GM21529 (cell line): Measurements from ENCODE around the gene VSIG8.

ENCODE experiments used
- ATAC-seq: cut with Tn5 transposase; IDR thresholded peaks from one replicate; pipeline ENCODE4 v1.9.1; 2021; ENCODE audit not compliant: unreplicated experiment

Gene VSIG8

DNA sequence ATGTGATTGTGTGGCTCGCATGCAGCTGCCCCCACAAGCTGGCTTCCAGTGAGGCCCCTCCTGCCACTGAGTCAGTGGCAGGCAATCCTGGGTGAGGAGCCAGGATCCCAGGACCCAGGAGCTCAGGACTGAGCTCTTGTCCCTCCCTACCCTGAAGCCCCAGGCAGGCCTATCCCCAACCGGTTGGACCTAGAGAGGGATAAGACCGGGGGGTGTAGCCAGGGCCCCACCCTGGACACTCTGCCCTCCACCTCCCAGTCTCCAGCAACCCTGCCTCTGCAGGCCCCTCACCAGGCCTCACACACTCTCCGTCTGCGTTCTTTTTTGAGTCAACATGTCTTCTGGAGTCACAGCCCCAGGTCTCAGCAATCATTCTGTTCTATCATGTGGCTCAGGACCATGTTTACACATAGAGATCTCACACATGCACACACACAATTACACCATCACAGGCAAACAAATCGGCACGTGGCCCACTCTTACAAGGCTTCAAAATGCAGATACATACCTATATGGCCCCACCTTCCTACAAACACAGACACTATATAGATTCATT lies 2.6 kb downstream of the VSIG8 start:
- ATAC-seq: no peak

DNA sequence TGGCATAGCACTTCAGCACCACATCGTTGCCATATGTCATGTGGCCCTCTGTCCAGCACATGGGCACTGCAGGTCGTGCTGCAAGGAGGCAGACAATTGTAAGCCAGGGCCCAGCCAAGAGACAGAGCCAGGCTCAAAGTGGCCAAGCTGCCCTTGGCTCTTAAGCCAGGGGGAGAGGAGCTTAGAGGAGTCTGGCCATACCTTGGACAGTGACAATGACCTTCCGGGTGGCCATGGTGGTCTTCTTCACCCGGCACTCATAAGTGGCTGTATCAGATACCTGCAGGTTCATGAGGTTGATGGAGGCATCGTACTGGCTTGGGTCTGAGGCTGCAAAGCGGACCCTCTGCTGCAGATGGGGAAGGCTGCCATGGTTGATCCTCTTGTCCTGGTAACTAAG lies 4.6 kb downstream of the VSIG8 start:
- no peak for ATAC-seq

DNA sequence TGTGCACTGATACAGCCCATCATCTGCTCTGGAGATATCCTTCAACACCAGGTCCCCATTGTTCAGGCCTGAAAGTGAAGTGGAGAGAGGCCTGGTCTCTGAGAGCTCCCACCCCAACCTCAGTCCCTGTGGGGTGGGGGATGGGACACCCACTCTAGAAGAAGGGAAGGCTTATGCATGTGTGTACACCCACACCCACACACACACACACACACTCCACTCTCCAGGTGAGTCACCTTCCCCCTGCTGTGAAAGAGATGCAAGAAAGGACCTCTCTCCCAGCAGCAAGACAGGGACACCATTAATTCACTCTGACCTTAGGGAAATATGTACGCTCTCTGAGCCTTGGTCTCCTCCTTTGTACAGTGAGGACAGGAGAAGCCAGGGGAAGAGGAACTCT lies 5.9 kb downstream of the VSIG8 start:
- no peak for ATAC-seq

DNA sequence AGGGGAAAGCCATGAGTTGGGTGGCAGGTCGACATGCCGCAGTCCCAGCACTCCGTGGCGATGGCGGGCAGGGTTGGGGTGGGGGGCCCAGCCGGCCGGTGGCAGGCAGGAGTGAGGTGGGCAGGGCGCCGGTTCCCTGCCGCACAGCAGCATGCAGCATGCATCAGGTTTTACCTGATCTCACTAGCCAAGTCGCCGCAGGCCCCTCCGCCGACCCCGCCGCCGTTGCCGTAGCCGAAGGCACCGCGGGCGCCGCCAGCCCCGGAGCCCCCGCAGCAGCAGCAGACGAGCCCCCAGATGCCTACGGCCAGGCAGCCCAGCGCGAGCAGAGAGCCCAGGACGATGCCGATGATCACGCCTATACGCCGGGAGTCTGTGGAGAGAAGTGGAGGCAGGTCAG lies 6.7 kb downstream of the VSIG8 start:
- no peak for ATAC-seq

DNA sequence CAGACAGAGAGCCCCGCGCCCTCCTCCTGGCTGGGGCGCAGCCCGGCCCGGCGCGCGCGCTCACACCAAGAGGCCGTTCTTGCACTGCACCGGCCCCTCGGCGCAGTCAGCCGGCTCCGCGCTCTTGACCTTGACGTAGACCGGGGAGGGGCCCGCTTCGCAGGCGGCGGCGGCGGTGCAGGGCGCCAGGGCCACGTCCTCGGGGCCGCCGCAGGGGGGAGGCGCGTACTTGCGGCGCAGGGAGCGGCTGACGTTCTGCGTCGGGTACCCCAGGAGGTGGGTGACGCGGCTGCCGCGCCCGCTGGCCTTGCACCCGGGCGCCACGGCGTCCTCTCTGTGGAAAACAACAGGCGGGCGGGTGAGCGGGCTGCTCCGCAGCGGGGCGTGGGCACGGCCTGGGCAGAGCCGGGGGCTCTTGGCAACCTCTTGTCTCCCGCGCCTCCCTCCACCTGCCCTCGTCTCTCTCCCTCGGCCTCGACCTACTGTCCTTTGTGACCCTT lies 7.7 kb downstream of the VSIG8 start:
- peak; percentile 81 for ATAC-seq

DNA sequence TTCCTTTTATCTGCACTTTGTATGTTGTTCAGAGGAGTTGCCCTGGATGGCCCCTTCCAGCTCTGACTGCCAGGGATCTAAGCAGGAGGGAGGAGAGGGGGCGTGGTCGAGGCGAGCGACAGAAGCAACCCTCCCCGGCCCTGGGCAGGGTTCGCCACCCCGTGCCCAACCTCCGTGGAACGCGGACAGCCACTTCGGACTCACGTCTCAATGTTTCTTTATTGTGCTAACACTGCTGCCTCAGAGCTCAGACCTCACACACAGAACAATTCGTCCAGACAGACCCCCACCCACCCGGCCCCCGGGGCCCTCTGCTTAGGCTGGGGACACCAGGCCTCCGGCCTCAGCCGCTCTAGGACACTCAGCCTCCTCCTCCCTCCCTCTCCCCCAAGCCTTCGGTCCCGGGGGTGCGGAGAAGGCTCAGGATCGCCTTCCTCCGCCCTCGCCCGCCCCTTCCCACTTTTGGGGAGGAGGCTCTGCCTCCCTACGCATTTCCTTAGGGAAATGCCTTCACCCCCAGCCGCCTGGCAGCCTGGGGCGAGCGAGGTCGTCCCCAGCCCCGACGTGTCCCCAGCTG lies 8.3 kb downstream of the VSIG8 start:
- ATAC-seq: peak; percentile 12

DNA sequence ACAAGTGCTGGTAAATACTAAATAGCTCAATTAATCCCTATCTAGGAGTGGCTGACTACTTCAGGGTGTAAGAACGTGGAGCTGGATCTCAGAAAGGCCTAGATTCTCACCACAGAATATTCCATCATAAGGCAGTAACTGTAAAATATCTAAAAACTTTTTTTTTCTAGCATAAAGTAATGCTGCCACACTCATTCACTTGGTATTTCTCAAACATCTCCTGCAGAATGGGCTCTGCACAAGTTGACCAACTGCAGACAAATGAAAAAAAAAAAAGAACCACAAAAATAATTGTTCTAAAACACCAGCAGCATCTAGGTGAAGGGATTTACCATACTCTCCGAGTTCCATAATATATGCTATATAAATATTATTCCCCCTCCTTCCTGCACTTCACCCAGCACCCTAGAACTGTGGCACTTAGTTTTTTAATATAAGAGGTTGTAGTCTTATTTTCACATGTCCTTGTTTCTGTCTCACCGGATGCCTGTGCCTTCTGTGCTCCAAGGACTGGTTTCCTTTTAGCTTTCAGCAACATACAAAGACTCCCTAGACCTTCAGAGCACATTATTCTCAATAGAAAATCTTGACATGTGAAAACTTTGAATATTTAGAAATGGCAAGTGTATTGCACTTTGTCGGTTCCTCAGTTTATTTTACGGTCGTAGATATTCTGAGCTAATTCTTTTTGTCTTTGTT lies 8.9 kb downstream of the VSIG8 start:
- ATAC-seq: no peak

DNA sequence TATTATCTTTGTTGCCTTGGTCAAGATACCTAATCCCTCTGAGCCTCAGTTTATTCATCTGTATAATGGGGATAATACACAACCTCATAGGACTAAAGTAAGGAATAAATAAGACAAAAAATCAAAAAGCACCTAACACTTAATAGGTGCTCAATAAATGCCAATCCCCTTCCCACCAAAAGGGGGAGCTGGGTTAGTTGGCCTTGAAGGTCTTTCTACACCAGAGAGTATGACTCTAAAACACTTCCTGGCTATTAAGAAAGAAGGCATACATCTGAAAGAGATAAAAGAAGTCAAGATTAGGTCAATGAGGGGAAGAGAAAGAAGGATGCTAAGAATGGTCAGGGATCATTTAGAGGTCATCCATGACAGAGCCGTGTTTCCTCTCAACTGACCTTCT lies 11.1 kb downstream of the VSIG8 start:
- ATAC-seq: no peak

DNA sequence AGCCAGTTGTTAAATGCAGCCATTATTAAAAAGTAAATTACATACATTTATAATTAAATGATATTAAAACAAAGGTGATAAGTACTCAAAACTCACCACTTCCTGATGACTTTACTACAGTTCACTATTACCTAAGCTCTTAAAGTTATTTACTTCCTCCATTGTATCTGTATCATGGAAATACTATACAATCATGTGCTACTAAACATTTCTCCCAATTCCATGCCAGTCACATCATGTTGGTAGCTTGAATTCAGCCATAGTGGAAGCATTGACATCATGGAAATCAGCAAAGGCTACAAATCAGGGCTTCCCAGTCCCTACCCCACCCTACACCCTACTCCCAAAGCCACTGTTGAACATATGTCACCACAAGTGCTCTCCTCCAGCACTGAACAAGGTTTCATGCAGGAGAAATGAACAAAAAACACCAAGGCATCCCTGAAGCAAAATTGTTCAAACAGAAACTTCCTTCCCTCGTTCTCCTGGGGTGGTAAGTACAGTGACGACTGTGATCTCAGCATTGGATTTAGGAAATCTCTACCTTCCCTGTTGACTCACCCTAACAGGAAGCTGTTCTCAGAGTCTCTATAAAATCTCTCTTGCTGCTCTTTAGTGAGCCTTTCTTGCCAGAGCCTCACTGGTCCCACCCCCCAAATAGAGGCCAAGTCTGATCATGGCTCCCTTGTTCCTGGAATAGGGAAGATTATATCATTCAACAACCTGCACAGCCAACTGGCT lies 12.7 kb downstream of the VSIG8 start:
- no peak for ATAC-seq

DNA sequence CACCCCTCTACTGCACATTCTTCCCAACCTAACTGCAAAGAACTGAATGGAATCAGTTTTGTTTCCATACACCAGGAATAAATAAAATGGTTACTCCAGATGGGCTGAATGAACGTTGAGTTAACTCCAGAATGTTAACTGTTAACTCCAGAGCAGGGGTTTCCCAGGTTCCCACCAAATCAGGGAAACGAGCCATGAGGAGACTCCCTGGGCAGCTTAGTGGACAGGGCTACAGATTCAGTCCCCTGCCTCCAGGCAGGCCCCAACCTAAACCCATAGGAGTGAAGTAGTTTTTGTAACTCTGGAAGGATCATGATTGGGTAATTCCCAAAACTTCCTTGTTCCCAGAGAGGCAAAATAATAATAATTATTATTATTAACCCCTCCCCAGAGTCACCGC lies 14.1 kb downstream of the VSIG8 start:
- no peak for ATAC-seq

DNA sequence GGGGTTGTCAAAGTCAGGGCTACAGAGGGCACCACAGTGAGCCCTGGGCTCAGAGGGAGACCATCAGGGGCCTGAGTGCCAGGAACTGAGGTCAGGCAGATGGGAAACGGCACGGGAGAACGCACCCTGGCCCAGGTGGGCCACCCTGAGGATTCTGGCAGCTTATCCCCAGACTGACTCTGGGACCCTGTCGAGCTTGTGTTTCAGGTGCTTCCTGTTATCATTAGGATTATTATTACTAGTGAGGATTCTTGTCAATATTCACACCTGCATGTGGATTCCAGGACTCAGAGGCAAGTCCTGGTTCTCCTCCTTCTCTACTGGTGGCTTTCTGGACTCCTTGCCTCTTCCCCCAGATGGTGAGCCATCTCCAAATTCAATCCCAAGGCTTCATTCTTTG lies 15.2 kb downstream of the VSIG8 start:
- no peak for ATAC-seq

DNA sequence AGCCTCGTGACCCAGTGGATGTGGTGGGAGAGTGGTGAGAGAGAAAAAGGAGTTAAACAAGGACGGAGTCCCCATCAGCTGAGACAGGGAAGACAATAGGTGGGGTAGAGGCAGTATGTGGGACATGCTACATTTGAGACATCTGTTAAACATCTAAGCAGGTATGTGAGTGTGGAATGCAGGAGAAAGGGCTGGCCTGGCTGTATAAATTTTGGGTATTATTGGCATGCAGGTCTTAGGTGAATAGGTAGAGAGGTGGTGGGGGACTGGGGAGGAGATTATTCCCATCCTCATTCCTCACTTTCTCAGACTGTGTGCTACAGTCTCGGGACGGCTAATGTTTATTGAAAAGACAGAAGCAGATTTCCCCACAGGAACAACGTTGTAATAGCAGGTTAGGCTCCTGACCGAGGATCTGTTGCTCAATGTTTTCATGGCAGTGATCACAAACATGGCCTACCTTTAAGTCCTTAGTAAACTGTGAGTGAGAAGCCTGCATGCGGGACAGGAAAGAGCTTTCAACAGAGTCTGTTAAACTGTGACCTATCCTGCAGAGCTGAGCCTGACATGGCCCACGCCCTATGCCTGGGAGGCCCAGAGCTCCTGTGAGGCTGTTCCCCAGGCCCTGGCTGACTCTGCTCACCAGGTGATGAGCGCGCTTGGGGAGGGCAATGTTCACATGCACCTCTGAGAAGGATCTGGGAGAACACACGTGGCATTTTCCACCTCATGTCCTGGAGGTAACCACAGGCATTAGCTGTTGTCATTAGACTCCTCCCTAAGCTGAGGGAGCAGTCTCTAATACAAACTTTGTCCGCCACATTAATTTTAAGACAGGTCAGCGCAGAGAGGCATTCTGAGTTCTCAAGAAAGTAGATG lies 16.5 kb downstream of the VSIG8 start:
- no peak for ATAC-seq

DNA sequence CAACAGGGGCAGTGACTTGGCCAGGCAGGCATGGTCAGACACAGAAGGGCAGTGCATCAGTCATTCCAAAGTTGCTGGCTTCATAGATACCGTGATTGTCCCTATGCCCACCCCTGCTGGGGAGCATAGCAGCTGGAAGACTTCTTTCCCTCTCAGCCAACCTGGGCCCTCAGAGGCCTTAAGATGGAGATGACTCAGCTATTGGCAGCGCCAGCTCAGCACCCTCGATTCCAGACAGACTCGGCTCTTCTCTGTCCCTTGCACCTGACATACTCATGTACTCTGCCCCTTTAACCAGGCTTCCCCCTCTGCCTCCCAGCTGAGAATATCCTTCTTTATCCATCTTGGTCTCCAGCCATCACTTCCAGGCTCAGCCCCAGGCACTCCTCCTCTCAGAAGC lies 19.0 kb downstream of the VSIG8 start:
- no peak for ATAC-seq

DNA sequence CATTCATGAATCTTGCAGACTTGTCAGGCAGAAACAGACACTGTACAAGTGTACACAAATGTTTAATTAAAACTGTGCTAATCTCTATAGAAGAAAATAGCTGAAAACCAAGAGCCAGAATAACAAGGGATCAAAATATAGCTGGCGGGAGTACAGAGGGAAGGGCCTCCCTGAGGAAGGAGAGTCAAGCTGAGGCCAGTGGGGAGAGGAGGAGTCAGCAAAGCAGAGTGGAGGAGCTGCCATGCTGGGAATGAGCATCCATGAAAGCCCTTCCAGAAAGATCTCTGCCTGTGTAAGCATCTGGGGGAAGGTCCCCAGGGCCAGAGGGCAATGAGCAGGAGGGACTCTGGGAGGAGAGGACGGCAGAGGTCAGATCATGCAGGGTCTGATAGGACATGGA lies 20.7 kb downstream of the VSIG8 start:
- no peak for ATAC-seq

DNA sequence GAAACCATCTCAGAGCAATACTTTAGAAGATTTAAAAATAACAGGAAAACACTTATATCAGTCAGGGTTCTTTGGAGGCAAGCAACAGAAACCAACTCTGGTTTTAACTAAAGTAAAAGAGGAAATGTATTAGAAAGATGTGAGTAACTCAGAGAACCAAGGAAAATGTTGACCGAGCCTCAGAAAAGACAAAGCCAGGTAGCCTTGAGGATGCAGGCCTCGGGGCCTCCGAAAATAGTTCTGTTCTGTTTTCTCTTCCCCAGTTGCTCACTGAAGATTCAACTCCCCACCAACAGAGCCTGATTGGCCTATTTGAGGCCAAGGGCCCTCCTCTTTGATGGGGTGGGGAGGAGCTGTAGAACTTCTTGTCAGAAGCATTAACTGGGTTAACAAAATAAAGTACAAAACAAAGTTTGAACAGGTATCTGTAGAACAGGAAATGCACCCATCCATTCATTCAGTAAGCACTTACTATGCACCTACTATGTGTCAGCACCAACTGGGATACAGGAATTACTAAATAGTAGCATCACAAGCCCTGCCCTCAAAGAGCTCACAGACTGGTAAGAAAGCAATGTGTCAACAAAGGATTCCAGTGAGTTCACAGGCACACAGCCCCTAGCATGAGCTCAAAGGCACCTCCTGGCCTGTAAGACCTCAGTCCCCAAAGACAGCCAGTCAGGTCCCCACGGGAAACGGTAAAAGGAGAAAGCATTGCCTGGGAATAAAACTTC lies 23.2 kb downstream of the VSIG8 start:
- peak; percentile 90 for ATAC-seq

DNA sequence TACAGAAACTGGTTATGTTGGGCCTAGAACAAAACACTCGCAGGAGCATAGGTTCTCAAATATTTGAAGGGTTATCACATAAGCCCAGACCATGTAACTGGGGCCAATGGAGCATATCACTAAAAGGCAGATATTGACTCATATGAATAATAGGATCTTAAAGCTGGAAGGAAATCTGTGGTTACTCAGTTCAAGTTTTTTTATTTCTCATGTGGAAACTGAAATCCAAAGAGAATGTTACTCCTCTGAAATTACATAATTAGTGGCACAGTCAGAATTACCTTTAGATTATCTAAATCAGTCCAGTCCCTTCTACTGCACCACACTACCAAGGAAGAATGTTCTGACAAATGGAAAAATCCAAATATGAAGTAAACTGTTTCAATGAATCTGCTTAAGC lies 23.7 kb downstream of the VSIG8 start:
- peak; percentile 64 for ATAC-seq

DNA sequence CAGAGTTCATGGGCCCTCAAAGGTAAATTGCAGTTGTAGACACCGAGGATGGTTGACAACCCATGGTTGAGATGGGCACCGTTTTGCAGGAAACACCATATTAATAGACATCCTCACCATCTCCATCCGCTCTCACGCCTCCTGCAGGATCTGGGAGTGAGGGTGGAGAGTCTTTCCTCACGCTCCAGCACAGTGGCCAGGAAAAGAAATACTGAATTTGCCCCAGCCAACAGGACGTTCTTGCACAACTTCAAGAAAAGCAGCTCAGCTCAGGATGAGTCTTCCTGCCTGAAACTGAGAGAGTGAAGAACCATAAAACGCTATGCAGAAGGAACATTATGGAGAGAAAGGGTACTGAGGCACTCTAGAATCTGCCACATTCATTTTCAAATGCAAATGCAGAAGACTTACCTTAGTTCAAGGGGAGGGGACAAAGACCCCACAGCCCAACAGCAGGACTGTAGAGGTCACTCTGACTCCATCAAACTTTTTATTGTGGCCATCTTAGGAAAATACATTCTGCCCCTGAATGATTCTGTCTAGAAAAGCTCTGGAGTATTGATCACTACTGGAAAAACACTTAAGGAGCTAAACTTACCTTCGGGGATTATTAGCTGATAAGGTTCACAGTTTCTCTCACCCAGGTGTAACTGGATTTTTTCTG lies 26.5 kb downstream of the VSIG8 start:
- no peak for ATAC-seq

DNA sequence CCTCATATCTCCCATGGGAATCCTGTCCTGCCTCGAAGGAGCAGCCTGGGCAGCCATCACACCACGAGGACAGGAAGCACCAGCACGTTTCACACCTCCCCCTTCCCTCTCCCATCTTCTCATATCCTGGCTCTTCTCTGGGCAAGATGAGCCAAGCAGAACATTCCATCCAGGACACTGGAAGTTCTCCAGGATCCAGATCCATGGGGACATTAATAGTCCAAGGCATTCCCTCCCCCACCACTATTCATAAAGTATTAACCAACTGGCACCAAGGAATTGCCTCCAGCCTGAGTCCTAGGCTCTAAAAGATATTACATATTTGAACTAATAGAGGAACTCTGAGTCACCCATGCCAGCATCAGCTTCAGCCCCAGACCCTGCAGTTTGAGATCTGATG lies 27.1 kb downstream of the VSIG8 start:
- no peak for ATAC-seq

DNA sequence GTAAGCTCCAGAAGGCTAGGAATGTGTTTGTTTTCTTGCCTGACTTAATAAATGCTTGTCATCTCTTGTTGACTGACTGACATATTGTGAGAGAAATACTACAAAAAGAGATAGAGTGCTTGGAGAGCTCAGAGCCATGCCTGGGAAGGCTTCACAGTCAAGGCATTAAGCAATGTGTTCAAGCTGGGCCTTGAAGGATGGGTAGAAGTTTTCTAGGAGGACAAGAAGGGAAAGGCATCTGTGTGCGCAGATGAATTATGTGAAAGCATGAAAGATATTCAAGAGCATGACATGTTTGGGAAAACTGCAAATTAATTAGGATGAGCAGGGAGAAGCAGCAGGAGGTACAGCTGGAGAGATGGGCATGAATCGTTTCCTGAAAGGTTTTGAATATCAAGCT lies 30.1 kb downstream of the VSIG8 start:
- ATAC-seq: no peak
